A549 (cell line): ENCODE data around the gene VIPR2. TPM values are rescaled to one million over a fixed set of nuclear protein-coding genes. Genes with fewer than 3 reads are reported as not detected.

Experiments used
- ATAC-seq, 2 experiments: fragments of 200-7000 bp in 1 of 2; fragments of >200 bp in 1 of 2; cut with Nextera tagmentation in 1 of 2; cut with Tn5 transposase in 1 of 2; 3 replicates each; pipeline versions ENCODE4 v1.8.0 to v1.9.1; 2018 to 2020; ENCODE audit warnings: mild to moderate bottlenecking in 1 of 2, moderate library complexity in 1 of 2
- CTCF ChIA-PET: fragments of 300-600 bp; sonication (Branson Sonifier 250); formaldehyde crosslinking; extraction: SDS; loops from one replicate; lab custom pipeline; 2021; ENCODE audit warnings: antibody characterized with exemption, inconsistent platforms; lab: Yijun Ruan, JAX
- POLR2A ChIA-PET: fragments of 350-600 bp; formaldehyde crosslinking; extraction: SDS; loops from one replicate; lab custom pipeline; 2021; ENCODE audit warnings: antibody characterized with exemption, inconsistent platforms; lab: Yijun Ruan, JAX
- DNase-seq, 2 experiments: peaks; one replicate each; pipeline versions ENCODE4 v3.0.0 to v3.0.0-alpha.2; 2011 to 2016; ENCODE audit warnings: low read depth in 1 of 2, low spot score in 1 of 2
- FAIRE-seq: peaks from 2 replicates; lab custom pipeline; 2011; peaks lifted over from hg19 to GRCh38; lab: Jason Lieb, UNC
- H3K27ac ChIP-seq, 2 experiments: fragments of >200 bp; sonication (Bioruptor Twin); formaldehyde crosslinking; 3 replicates each; pipeline ENCODE4 v1.5.1; 2016 to 2017
- H3K4me1 ChIP-seq: fragments of >200 bp; sonication (Bioruptor Twin); formaldehyde crosslinking; 3 replicates; pipeline ENCODE4 v1.6.1; 2016
- H3K4me2 ChIP-seq: fragments of >200 bp; sonication (Bioruptor Twin); formaldehyde crosslinking; 3 replicates; pipeline ENCODE4 v1.6.1; 2016
- H3K4me3 ChIP-seq: fragments of >200 bp; sonication (Bioruptor Twin); formaldehyde crosslinking; 3 replicates; pipeline ENCODE4 v1.5.1; 2016
- H3K9me3 ChIP-seq: fragments of >200 bp; sonication (Bioruptor Twin); formaldehyde crosslinking; 3 replicates; pipeline ENCODE4 v1.6.1; 2016
- CEBPB ChIP-seq, 2 experiments: fragments of >200 bp in 1 of 2; sonication (Bioruptor Twin) in 1 of 2; formaldehyde crosslinking in 1 of 2; IDR thresholded peaks; 2 replicates each; pipeline ENCODE4 v1.6.1; 2012 to 2016
- CHD4 ChIP-seq: fragments of 200-600 bp; sonication (generic); IDR thresholded peaks from 2 replicates; pipeline ENCODE4 v1.6.1; 2016; ENCODE audit warnings: antibody characterized with exemption, mild to moderate bottlenecking, borderline replicate concordance
- EHF ChIP-seq: fragments of 250-450 bp; sonication (Bioruptor Pico); IDR thresholded peaks from 2 replicates; pipeline ENCODE4 v1.5.0; 2020; ENCODE audit warnings: mild to moderate bottlenecking
- EP300 ChIP-seq, 2 experiments: fragments of >200 bp; sonication (Bioruptor Twin); formaldehyde crosslinking; IDR thresholded peaks; 2 replicates in 1 of 2; 3 replicates in 1 of 2; pipeline ENCODE4 v1.6.1; 2016 to 2017
- GATA3 ChIP-seq: IDR thresholded peaks from 2 replicates; pipeline ENCODE4 v1.6.1; 2012; ENCODE audit warnings: borderline replicate concordance
- HDAC2 ChIP-seq: fragments of 200-600 bp; sonication (generic); IDR thresholded peaks from 2 replicates; pipeline ENCODE4 v1.6.1; 2016
- HOXB5 ChIP-seq: fragments of 250-450 bp; sonication (Bioruptor Pico); IDR thresholded peaks from 2 replicates; pipeline ENCODE4 v1.5.0; 2020; ENCODE audit warnings: mild to moderate bottlenecking, moderate library complexity
- JUN ChIP-seq, 2 experiments: fragments of >200 bp; sonication (Bioruptor Twin); formaldehyde crosslinking; IDR thresholded peaks; 2 replicates in 1 of 2; 3 replicates in 1 of 2; pipeline ENCODE4 v1.6.1; 2016 to 2017
- KDM1A ChIP-seq: fragments of 200-600 bp; sonication (generic); IDR thresholded peaks from 2 replicates; pipeline ENCODE4 v1.6.1; 2016; ENCODE audit warnings: low read depth, mild to moderate bottlenecking
- KDM5A ChIP-seq: fragments of 200-600 bp; sonication (generic); IDR thresholded peaks from 2 replicates; pipeline ENCODE4 v1.6.1; 2016; ENCODE audit warnings: antibody characterized with exemption, mild to moderate bottlenecking
- MYC ChIP-seq: IDR thresholded peaks from 2 replicates; pipeline ENCODE4 v1.6.1; 2012; ENCODE audit warnings: mild to moderate bottlenecking, inconsistent platforms, low read length, improper control_type of control experiment, borderline replicate concordance
- NFE2L2 ChIP-seq: fragments of 150-350 bp; conservative IDR thresholded peaks from 2 replicates; pipeline ENCODE4 v1.6.1; 2014; ENCODE audit warnings: low read length
- PHF8 ChIP-seq: fragments of 200-600 bp; sonication (generic); IDR thresholded peaks from 2 replicates; pipeline ENCODE4 v1.6.1; 2016; ENCODE audit warnings: low read depth, mild to moderate bottlenecking, antibody characterized with exemption, moderate library complexity, borderline replicate concordance
- RAD21 ChIP-seq, 2 experiments: fragments of >200 bp in 1 of 2; sonication (Bioruptor Twin) in 1 of 2; formaldehyde crosslinking in 1 of 2; IDR thresholded peaks in 1 of 2; conservative IDR thresholded peaks in 1 of 2; 2 replicates in 1 of 2; 3 replicates in 1 of 2; pipeline ENCODE4 v1.6.1; 2012 to 2018; ENCODE audit warnings: inconsistent platforms in 1 of 2
- RNF2 ChIP-seq: fragments of 200-600 bp; sonication (generic); IDR thresholded peaks from 2 replicates; pipeline ENCODE4 v1.6.1; 2016; ENCODE audit warnings: low read depth, mild to moderate bottlenecking, antibody characterized with exemption, moderate library complexity, borderline replicate concordance
- ZSCAN20 ChIP-seq: fragments of 250-450 bp; sonication (Bioruptor Pico); IDR thresholded peaks from 2 replicates; pipeline ENCODE4 v1.8.0; 2022; ENCODE audit warnings: mild to moderate bottlenecking, moderate library complexity
- WGBS: methylation state at CpG from one replicate; pipeline ENCODE4 v1.1.6; 2017; ENCODE audit errors: missing lambda C conversion rate; 5-methylcytosine and 5-hydroxymethylcytosine counted together
- polyA plus RNA-seq, 4 experiments: library from polyadenylated mRNA; depleted of rRNA in 3 of 4; stranded (reverse); fragments of >200 nt; fragmentation: RNase III in 1 of 4; extraction: RNeasy Plus Mini Kit Qiagen cat#74134 plus additional on column Dnase treatment in 1 of 4; gene quantifications; 2 replicates in 3 of 4; 3 replicates in 1 of 4; pipeline ENCODE4 v1.2.3, GENCODE V29; 2011 to 2017
- TF ChIP-seq, protein P1 (sequence below): fragments of >200 bp; sonication (Bioruptor Twin); formaldehyde crosslinking; IDR thresholded peaks from 2 replicates; pipeline ENCODE4 v1.6.1; 2016
- TF ChIP-seq, protein P2 (sequence below): fragments of 250-450 bp; sonication (Bioruptor Pico); IDR thresholded peaks from 2 replicates; pipeline ENCODE4 v1.5.0; 2021; ENCODE audit warnings: mild to moderate bottlenecking, moderate library complexity, borderline replicate concordance

The VIPR2 gene
- polyA plus RNA-seq, 2 of the 4 experiments (the other 2 are of a cell fraction), result not detected

DNA sequence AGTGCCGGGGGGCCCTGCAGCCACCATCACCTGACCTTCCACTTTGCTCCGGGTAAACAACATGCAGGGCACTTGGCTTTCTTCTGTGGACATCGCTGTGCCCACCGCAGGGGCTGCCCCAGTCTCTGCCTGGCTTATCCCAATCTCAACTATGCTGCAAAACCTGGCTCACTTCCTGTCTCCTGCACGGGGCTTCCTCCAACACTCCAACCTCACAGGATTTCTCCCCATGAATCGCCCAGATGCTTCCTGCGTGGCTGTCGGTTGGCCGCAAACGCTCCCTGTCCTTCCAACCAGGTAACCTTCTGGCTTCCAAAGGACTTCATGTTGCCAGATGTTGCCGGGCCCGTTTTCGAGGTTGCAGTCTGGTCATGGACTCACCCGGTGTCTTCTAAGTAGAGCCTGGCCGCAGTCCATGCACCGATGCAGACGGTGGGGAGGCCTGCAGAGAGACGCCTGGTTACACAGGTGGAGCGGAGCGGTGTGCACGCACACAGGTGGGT, 109.0 kb downstream of the VIPR2 start:
- Histone ChIP-seq H3K4me1 (peaks cover 5% of the 10 kb centered on the region; the same call in 2 of the 3 replicates), H3K4me2 (no peak overlapping the region)
- ATAC-seq, result no peak
- WGBS, result 82% methylated on average over 20 of the region's 21 CpGs
- TF ChIP-seq MYC (no peak), NFE2L2 (no peak), PHF8 (no peak), GATA3 (no peak), HOXB5 (CRISPR knock-in tag) (no peak), KDM5A (no peak), CEBPB (IDR thresholded peaks at IDR 0.05) (no peak), EHF (CRISPR knock-in tag) (no peak), ZSCAN20 (CRISPR knock-in tag) (no peak), EP300 (IDR thresholded peaks at IDR 0.05) (no peak)
- TF ChIP-seq, protein P1, sequence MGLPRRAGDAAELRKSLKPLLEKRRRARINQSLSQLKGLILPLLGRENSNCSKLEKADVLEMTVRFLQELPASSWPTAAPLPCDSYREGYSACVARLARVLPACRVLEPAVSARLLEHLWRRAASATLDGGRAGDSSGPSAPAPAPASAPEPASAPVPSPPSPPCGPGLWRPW, result no peak
- TF ChIP-seq, all 56 proteins: peak for 0
- ChIA-PET CTCF (no interaction called here), POLR2A (no interaction called here)
- DNase-seq (no peak), FAIRE-seq (no peak)
- no peak overlapping the region for H3K4me3 ChIP-seq
- no peak overlapping the region for H3K27ac ChIP-seq
- H3K9me3 ChIP-seq, result no peaks in the 10 kb centered on the region

DNA sequence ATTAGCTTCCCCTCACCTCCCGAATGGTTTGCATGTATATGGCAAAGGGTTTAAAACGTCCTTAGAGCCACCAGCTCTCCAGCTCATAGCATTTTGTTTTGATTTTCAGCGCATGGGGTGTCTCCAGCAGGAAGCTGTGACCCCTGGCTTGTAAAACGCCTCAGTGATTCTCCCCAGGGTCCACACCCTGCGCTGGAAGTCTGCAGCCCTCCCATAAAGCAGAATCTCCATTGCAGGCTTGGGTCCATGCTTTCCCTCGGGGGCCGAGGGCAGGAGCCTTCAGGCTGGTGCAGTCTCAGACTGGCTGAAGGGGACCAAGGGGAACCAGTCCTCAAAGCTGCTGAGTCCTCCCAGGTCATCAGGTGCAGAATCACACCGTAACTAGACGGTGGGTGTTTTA, 109.7 kb downstream of the VIPR2 start:
- ATAC-seq, result no peak
- no peak for FAIRE-seq
- H3K4me1 ChIP-seq, result peaks cover 5% of the 10 kb centered on the region; the same call in 2 of the 3 replicates
- 64% methylated on average over 9 of the region's 9 CpGs for WGBS
- CTCF ChIA-PET, result interaction anchor here (1.0 kb wide), 1 partner anchor 59 kb away, joined by 3 read pairs; no protein-coding TSS in a partner anchor
- no peak overlapping the region for H3K27ac ChIP-seq
- TF ChIP-seq CHD4, result no peak
- POLR2A ChIA-PET, result no interaction called here
- no peak overlapping the region for H3K4me2 ChIP-seq
- no peak overlapping the region for H3K4me3 ChIP-seq
- H3K9me3 ChIP-seq, result no peaks in the 10 kb centered on the region
- DNase-seq, result no peak

DNA sequence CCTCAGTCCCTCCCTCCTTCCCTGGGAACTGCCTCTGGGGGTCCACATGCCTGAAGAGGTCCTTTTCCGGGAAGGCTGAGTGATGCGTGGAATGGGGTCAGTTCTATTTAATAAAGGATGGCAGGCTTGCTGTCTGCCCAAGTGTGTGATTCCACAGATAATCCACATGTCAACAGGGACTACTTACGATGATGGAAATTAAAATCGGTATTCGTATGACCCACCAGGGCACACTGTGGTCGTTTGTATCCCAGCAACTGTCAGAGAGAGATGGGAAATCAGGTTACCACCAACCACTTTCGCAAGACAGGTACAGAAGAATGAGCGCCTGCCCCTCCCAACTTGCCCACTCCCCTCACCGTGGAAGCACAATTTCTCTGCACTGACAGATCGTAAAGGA, 110.3 kb downstream of the VIPR2 start:
- H3K27ac ChIP-seq, result no peak overlapping the region
- H3K9me3 ChIP-seq, result no peaks in the 10 kb centered on the region
- WGBS, result 76% methylated on average over 10 of the region's 10 CpGs
- TF ChIP-seq KDM1A (no peak), HDAC2 (no peak), EP300 (IDR thresholded peaks at IDR 0.05) (no peak), JUN (IDR thresholded peaks at IDR 0.05) (no peak), RAD21 (conservative IDR thresholded peaks at IDR 0.05 in 1 of 2, IDR thresholded peaks at IDR 0.05 in 1 of 2) (no peak), RNF2 (no peak), GATA3 (no peak), KDM5A (no peak)
- TF ChIP-seq, protein P1, result no peak
- TF ChIP-seq, protein P2, sequence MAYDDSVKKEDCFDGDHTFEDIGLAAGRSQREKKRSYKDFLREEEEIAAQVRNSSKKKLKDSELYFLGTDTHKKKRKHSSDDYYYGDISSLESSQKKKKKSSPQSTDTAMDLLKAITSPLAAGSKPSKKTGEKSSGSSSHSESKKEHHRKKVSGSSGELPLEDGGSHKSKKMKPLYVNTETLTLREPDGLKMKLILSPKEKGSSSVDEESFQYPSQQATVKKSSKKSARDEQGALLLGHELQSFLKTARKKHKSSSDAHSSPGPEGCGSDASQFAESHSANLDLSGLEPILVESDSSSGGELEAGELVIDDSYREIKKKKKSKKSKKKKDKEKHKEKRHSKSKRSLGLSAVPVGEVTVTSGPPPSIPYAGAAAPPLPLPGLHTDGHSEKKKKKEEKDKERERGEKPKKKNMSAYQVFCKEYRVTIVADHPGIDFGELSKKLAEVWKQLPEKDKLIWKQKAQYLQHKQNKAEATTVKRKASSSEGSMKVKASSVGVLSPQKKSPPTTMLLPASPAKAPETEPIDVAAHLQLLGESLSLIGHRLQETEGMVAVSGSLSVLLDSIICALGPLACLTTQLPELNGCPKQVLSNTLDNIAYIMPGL (CRISPR knock-in tag), result no peak
- CTCF ChIA-PET, result interaction anchor here (1.0 kb wide), 1 partner anchor 58 kb away, joined by 3 read pairs; no protein-coding TSS in a partner anchor
- no peak overlapping the region for H3K4me2 ChIP-seq
- FAIRE-seq (no peak), ATAC-seq (no peak), DNase-seq (no peak)
- POLR2A ChIA-PET, result no interaction called here
- H3K4me3 ChIP-seq, result no peak overlapping the region
- peaks cover 5% of the 10 kb centered on the region; the same call in 2 of the 3 replicates for H3K4me1 ChIP-seq
